Naive B cell (primary cell): Measurements from ENCODE around the gene RHOBTB1. TPM values are rescaled to one million over a fixed set of nuclear protein-coding genes. Genes with fewer than 3 reads are reported as not detected.
"Not testable (repeated sequence)": the region's sequence is repeated elsewhere in the genome, so short reads cannot be mapped to it uniquely, and the experiment has no call there.

ENCODE experiments used
- ATAC-seq, 2 donors: fragments of 150-1000 bp; cut with Tn5 transposase; 2 replicates each; pipeline ENCODE4 v1.10.0; 2021; ENCODE audit warnings: low read depth in 2 of 2, mild to moderate bottlenecking in 2 of 2, moderate library complexity in 2 of 2
- DNase-seq: peaks from one replicate; pipeline ENCODE4 v3.0.0; 2022
- H3K27ac Mint-ChIP-seq, 6 donors: one replicate each; pipeline ENCODE4 v1.8.0; 2020 to 2022; ENCODE audit warnings: mild to moderate bottlenecking in 6 of 6, mixed read lengths in 6 of 6, moderate library complexity in 5 of 6, inconsistent platforms in 2 of 6
- H3K27me3 Mint-ChIP-seq, 3 donors: one replicate each; pipeline ENCODE4 v1.8.0; 2021 to 2022; ENCODE audit warnings: mixed read lengths in 3 of 3, mild to moderate bottlenecking in 1 of 3
- H3K36me3 Mint-ChIP-seq, 2 donors: one replicate each; pipeline ENCODE4 v1.8.0; 2020 to 2022; ENCODE audit warnings: mixed read lengths in 2 of 2, inconsistent platforms in 1 of 2, mild to moderate bottlenecking in 1 of 2
- H3K4me1 Mint-ChIP-seq, 3 donors: one replicate each; pipeline ENCODE4 v1.8.0; 2020 to 2022; ENCODE audit warnings: mixed read lengths in 3 of 3, inconsistent platforms in 1 of 3, mild to moderate bottlenecking in 1 of 3, moderate library complexity in 1 of 3
- H3K4me3 Mint-ChIP-seq, 8 donors: one replicate each; pipeline ENCODE4 v1.8.0; 2020 to 2022; ENCODE audit warnings: mild to moderate bottlenecking in 8 of 8, mixed read lengths in 8 of 8, moderate library complexity in 8 of 8, inconsistent platforms in 2 of 8
- H3K9me3 Mint-ChIP-seq, 7 donors: one replicate each; pipeline ENCODE4 v1.8.0; 2020 to 2022; ENCODE audit warnings: mixed read lengths in 7 of 7, mild to moderate bottlenecking in 5 of 7, inconsistent platforms in 2 of 7, moderate library complexity in 1 of 7
- polyA plus RNA-seq, 6 donors: library from polyadenylated mRNA; unstranded; fragments of 300-500 nt; fragmentation: Illumina TruSeq; gene quantifications; one replicate each; pipeline ENCODE4 v1.2.3, GENCODE V29; 2021; ENCODE audit warnings: low read depth in 6 of 6

The RHOBTB1 gene
- polyA plus RNA-seq, 6 donors from 2014 or later, result 0.21 to 2.2 (median 0.69) TPM; not detected in 1

DNA sequence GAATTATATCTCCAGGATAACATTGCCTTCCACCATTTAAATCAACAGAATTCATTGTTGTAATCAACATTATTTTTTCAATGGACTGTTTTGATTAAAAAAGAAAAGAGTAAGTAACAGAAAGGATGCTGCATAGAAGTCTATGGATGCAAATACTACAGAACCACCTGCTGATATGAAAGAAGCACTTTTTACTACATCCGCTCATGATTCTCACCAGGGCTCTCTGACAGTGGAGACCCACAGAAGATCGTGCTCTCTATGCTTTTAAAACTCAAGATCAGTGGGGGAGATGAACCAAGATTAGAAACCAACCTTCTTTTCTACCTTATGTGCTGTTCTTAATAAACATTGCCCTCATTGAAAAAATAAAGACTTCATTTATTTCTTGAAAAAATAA lies 24.4 kb downstream of the RHOBTB1 start:
- H3K27ac Mint-ChIP-seq, result no peak overlapping the region
- H3K27me3 Mint-ChIP-seq, result peaks cover 0 to 3% (median 0%) of the 10 kb centered on the region in 3 donors
- H3K4me3 Mint-ChIP-seq, result no peak overlapping the region
- DNase-seq, result no peak
- H3K9me3 Mint-ChIP-seq, result peaks cover 0 to 9% (median 6%) of the 10 kb centered on the region in 7 donors
- H3K36me3 Mint-ChIP-seq, result peaks cover 0 to 12% of the 10 kb centered on the region in 2 donors
- no peak for ATAC-seq
- peaks cover 0 to 8% (median 7%) of the 10 kb centered on the region in 3 donors for H3K4me1 Mint-ChIP-seq

DNA sequence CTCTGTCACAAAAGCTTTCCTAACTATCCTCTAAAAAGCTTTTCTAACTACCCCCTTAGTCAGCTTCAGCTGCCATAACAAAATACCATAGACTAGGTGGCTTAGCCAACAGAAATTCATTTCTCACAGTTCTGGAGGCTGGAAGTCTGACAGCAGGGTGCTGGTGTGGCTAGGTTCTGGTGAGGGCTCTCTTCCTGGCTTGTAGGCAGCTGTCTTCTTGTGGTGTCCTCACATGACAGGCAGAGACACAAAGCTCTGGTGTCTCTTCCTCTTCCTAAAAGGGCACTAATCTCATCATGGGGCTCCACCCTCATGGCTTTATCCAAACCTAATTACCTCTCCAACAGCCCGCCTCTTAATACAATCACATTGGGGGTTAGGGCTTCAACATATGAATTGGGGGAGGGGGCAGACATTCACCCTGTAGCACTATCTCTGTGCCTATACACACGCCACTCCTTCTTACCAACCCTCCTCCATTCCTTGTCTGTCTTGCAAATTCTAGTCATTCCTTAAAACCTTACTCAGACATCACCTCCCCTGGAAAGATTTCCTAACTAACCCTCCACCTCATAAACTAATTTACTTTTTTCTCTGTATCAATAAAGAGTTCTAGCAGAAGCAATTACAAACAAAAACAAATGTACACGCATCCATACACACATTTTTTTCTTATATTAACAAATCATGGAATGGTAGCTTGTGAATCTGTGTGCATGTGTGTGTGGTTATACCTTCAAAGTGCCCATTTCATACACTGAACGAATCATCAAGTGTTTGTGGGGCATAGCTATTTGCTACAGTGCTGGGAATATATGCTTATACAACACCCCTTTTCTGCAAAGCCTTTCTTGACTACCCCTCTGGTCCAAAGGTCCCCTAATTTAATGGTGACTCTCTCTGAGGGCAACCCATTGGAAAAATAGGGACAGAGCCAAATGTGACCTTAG lies 26.4 kb downstream of the RHOBTB1 start:
- peaks cover 0 to 9% (median 6%) of the 10 kb centered on the region in 7 donors for H3K9me3 Mint-ChIP-seq
- H3K27ac Mint-ChIP-seq, result no peak overlapping the region
- H3K27me3 Mint-ChIP-seq, result peaks cover 0 to 3% (median 0%) of the 10 kb centered on the region in 3 donors

DNA sequence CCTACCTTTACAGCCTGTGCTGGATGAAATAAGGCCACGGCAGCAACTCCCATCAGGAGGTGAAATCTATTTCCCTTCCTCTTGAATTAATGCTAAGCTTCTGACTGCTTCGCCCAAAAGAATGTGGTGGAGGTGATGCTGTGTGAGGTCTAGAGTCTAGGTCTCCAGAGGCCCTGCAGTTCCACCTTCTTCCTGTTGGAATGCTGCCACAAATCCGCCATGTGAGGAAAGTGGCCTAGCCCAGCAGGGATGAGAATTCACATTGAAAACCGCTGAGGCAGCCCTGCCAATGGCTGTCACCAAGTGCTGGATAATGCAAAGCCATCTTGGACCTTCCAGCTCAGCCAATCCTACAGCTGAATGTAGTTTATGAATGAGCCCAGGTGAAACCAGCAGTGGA lies 28.0 kb downstream of the RHOBTB1 start:
- ATAC-seq (no peak), DNase-seq (no peak)
- Mint-ChIP-seq H3K36me3 (peaks cover 0 to 12% of the 10 kb centered on the region in 2 donors), H3K27me3 (peaks cover 0 to 6% (median 3%) of the 10 kb centered on the region in 3 donors), H3K27ac (no peak overlapping the region), H3K4me3 (no peak overlapping the region), H3K9me3 (peaks cover 0 to 9% (median 6%) of the 10 kb centered on the region in 7 donors), H3K4me1 (peaks cover 8 to 16% (median 9%) of the 10 kb centered on the region in 3 donors)

More for the DNA sequence above, 26.4 kb downstream of the RHOBTB1 start:
- H3K4me3 Mint-ChIP-seq, result no peak overlapping the region
- peaks cover 0 to 12% of the 10 kb centered on the region in 2 donors for H3K36me3 Mint-ChIP-seq
- peaks cover 0 to 12% (median 7%) of the 10 kb centered on the region in 3 donors for H3K4me1 Mint-ChIP-seq
- no peak for DNase-seq
- no peak for ATAC-seq

DNA sequence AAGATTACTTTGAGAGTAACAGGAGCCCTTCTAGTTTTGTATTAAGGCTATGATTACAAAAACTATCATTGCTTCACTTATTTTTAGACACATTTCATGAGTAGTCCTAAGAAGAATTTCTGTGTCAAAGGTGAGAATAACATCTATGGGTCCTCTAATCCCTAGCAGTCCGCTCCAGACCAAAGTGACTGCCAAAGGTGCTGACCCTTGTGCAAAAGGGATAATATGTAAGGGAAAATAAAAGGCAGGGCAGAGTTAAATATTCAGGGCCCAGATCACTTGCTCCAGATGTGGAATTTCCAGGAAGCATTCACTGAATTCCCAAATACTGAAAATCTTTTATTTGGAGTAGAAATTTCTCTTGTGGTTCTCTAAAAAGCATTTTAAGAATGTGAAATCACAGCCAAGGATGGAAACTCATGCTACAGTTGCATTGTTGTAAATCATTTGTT lies 29.3 kb downstream of the RHOBTB1 start:
- Mint-ChIP-seq H3K4me1 (peaks cover 16 to 23% (median 17%) of the 10 kb centered on the region in 3 donors), H3K9me3 (peaks cover 0 to 9% (median 6%) of the 10 kb centered on the region in 7 donors), H3K4me3 (no peak overlapping the region)

DNA sequence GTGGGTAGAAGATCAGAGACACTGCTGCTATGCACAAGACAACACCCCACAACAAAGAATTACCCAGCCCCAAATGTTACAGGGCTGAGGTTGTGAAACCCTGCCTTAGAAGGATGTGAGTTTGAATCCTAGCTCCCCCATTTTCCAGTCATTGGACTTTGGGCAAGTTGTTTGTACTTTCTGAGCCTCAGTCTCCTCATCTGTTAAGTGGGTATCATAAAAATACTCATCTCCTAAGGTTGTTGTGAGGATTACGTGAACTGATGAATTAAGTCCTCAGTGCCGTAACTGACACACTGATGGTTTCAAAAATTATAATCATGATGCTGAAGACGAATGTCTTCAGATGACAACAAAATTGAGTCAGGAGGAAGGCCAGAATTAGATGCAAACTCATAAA lies 30.3 kb downstream of the RHOBTB1 start:
- no peak for ATAC-seq
- peaks cover 21 to 25% (median 23%) of the 10 kb centered on the region in 3 donors for H3K4me1 Mint-ChIP-seq

More for the DNA sequence above, 29.3 kb downstream of the RHOBTB1 start:
- ATAC-seq (no peak), DNase-seq (no peak)
- Mint-ChIP-seq H3K27ac (no peak overlapping the region), H3K36me3 (peaks cover 0 to 12% of the 10 kb centered on the region in 2 donors), H3K27me3 (peaks cover 0 to 6% (median 3%) of the 10 kb centered on the region in 3 donors)

DNA sequence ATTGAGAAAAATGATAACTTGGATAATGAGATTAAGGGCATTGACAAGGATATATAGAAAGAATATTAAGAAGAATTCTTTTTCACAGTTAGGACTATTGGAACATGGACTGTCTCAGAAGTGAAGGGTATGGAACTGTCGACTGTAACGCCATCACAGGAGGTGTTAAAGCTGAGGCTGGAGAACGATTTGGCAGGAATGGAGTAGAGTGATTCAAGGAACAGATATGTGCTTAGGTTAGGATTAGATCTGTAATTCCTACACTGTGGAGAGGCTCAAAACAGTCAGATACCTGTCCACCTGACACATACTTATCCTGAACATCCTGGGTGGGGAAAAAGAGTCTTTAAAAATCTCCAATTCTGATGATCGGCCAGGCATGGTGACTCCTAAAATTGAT lies 30.9 kb downstream of the RHOBTB1 start:
- no peak for ATAC-seq
- peaks cover 0 to 6% (median 3%) of the 10 kb centered on the region in 3 donors for H3K27me3 Mint-ChIP-seq
- H3K36me3 Mint-ChIP-seq, result peaks cover 0 to 8% of the 10 kb centered on the region in 2 donors
- peaks cover 0 to 6% (median 5%) of the 10 kb centered on the region in 7 donors for H3K9me3 Mint-ChIP-seq
- H3K27ac Mint-ChIP-seq, result peak overlapping the region in 2 of 6 donors; percentile 40 to 44
- H3K4me1 Mint-ChIP-seq, result peaks cover 21 to 27% (median 23%) of the 10 kb centered on the region in 3 donors
- DNase-seq, result no peak
- no peak overlapping the region for H3K4me3 Mint-ChIP-seq

More for the DNA sequence above, 30.3 kb downstream of the RHOBTB1 start:
- peaks cover 0 to 12% of the 10 kb centered on the region in 2 donors for H3K36me3 Mint-ChIP-seq
- H3K9me3 Mint-ChIP-seq, result peaks cover 0 to 9% (median 6%) of the 10 kb centered on the region in 7 donors
- no peak for DNase-seq
- peak overlapping the region in 2 of 6 donors; percentile 14 to 44 for H3K27ac Mint-ChIP-seq
- peaks cover 0 to 6% (median 3%) of the 10 kb centered on the region in 3 donors for H3K27me3 Mint-ChIP-seq
- no peak overlapping the region for H3K4me3 Mint-ChIP-seq

DNA sequence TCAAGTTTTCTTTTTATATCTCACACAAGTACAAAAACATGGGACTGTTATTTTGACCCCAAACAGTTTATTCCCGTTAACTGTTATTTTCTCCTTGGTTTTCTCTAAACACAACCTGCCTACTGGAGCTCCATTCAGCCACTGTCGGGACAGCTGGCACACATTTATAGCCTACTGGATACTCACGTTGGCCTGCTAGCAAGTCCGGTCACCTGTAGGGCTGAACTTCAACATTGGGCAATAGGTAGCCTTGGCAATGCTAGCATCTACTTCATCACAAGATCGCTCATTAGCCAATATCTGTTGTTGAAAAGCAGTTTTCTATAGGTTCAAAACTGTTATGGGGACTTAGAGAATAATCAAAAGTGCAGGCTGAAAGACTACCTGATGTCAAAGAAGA lies 32.3 kb downstream of the RHOBTB1 start:
- peaks cover 0 to 6% (median 3%) of the 10 kb centered on the region in 3 donors for H3K27me3 Mint-ChIP-seq
- no peak for ATAC-seq
- H3K4me1 Mint-ChIP-seq, result peaks cover 21 to 27% (median 23%) of the 10 kb centered on the region in 3 donors
- no peak for DNase-seq
- H3K36me3 Mint-ChIP-seq, result peaks cover 5 to 10% of the 10 kb centered on the region in 2 donors
- H3K9me3 Mint-ChIP-seq, result peaks cover 0 to 12% (median 6%) of the 10 kb centered on the region in 7 donors
- peak overlapping the region in 4 of 8 donors; percentile 2 to 86 (median 28) for H3K4me3 Mint-ChIP-seq
- H3K27ac Mint-ChIP-seq, result peak overlapping the region in 2 of 6 donors; percentile 20 to 57

DNA sequence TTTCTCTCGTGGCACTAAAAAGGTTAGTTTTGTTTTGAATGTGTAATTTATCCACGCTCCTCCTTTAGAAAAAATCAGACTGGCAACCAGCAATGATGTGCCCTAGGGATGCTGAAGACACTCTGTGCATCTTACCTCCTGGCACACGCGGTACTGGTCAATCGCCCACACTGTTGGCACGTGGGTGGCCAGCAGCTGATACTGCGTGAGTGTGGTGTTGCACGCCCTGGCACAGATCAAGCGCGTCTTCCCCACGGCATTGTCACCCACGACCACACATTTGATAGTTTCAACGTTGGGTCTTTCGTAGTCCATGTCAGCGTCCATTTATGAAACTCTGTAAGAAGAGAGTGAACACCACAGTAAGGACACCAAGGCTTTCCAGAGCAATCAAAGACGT lies 32.8 kb downstream of the RHOBTB1 start:
- Mint-ChIP-seq H3K27ac (peak overlapping the region in 1 of 6 donors; percentile 41), H3K27me3 (peaks cover 0 to 6% (median 3%) of the 10 kb centered on the region in 3 donors), H3K9me3 (peaks cover under 1 to 17% (median 7%) of the 10 kb centered on the region in 7 donors), H3K4me3 (peak overlapping the region in 5 of 8 donors; percentile 37 to 86 (median 73)), H3K36me3 (peaks cover 5 to 12% of the 10 kb centered on the region in 2 donors), H3K4me1 (peaks cover 21 to 27% (median 23%) of the 10 kb centered on the region in 3 donors)
- DNase-seq, result no peak
- ATAC-seq, result no peak

DNA sequence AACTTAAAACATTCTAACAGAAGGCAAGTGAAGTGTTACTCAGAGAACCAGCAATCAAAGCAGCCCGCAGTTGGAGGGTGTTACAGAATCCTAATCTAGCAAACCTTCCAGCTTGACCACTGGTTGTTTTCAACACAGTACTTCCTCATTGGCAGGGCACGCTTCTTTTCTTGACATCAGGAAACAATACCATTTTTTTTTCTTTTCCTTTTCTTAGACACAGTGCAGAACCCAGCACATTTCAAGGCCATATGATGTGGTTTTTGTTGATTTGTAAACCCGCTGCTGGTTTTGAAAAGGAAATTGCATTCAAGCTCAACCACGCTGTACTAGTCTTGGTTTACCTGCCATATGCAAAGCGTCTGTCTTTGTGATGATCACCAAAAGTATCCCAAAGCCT lies 33.4 kb downstream of the RHOBTB1 start:
- peaks cover 19 to 27% (median 21%) of the 10 kb centered on the region in 3 donors for H3K4me1 Mint-ChIP-seq
- peaks cover 2 to 22% (median 8%) of the 10 kb centered on the region in 7 donors for H3K9me3 Mint-ChIP-seq
- H3K27ac Mint-ChIP-seq, result peak overlapping the region in 4 of 6 donors; percentile 11 to 86 (median 77)
- peak; percentile 15 for DNase-seq
- H3K36me3 Mint-ChIP-seq, result peaks cover 5 to 17% of the 10 kb centered on the region in 2 donors
- H3K27me3 Mint-ChIP-seq, result peaks cover 0 to 6% (median under 1%) of the 10 kb centered on the region in 3 donors
- H3K4me3 Mint-ChIP-seq, result peak overlapping the region in 7 of 8 donors; percentile 35 to 86 (median 46)
- ATAC-seq, result peak; percentile 51 to 55

DNA sequence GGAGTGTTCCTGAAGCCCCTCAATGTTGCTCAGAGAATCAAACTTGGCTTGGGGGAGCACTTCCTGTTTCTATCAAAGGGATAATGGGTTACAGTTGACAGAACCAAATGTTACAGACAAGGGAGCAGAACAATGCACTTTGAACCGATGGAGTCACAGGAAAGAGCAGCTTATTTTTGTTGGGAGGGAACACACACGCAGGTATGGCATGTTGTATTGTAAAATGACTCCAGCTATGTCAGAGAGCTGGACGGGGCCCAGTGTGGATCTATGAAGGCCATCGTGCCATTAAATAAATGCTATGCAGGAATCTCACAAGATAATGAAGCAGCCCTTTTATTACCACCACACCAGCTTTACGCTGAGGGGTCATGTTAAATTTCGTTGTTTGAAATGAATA lies 35.1 kb downstream of the RHOBTB1 start:
- no peak for ATAC-seq
- peak overlapping the region in 1 of 8 donors; percentile 21 for H3K4me3 Mint-ChIP-seq
- H3K36me3 Mint-ChIP-seq, result peaks cover 5 to 17% of the 10 kb centered on the region in 2 donors
- H3K4me1 Mint-ChIP-seq, result peaks cover 19 to 27% (median 21%) of the 10 kb centered on the region in 3 donors
- peak overlapping the region in 2 of 6 donors; percentile 57 to 75 for H3K27ac Mint-ChIP-seq
- DNase-seq, result no peak
- peaks cover 2 to 24% (median 10%) of the 10 kb centered on the region in 7 donors for H3K9me3 Mint-ChIP-seq
- peaks cover 0 to 6% (median 0%) of the 10 kb centered on the region in 3 donors for H3K27me3 Mint-ChIP-seq

DNA sequence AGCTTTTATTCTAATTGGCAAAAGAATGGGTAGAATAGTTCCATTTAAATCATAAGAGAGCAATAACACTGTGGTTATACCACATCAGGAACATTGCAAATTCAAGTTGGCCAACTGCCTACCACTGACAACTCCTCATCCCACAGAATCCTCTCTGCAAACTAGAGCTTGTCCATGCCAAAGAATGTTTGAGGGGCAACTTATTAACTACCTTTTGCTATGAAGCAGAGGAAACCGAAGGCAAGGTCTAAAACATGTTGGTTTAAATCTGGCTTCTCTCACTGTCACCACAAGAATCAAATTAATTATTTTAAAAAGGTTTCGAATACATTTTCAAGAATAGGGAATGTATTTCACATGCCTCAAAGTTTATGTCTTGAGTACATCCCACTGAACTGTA lies 36.0 kb downstream of the RHOBTB1 start:
- Mint-ChIP-seq H3K27ac (no peak overlapping the region), H3K4me3 (no peak overlapping the region), H3K9me3 (peaks cover 2 to 24% (median 10%) of the 10 kb centered on the region in 7 donors), H3K36me3 (peaks cover 5 to 17% of the 10 kb centered on the region in 2 donors), H3K4me1 (peaks cover 17 to 27% (median 21%) of the 10 kb centered on the region in 3 donors), H3K27me3 (peaks cover 0 to 6% (median 0%) of the 10 kb centered on the region in 3 donors)
- DNase-seq (no peak), ATAC-seq (no peak)

DNA sequence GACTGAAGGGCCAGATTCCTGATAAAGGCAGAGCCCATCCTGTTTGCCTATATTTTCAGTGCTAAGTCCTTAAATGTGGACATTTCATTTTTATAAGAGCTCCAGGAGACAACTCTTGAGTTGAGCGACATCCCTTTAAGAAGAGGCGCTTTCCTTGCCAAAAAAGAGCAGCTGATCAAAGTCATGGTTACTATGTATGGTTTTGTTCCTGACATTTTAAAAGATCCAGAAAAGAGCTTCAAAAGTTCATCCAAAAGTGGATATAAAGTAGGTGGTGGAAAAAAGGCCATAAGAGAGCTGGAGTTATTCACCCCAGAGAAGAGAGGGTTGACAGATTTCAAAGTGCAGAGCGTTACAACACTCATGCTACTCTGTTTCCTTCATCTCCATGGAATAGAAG lies 36.7 kb downstream of the RHOBTB1 start:
- Mint-ChIP-seq H3K36me3 (peaks cover 5 to 17% of the 10 kb centered on the region in 2 donors), H3K4me1 (peaks cover 15 to 27% (median 21%) of the 10 kb centered on the region in 3 donors), H3K4me3 (no peak overlapping the region), H3K27me3 (peaks cover 0 to 6% (median 0%) of the 10 kb centered on the region in 3 donors), H3K9me3 (peaks cover 2 to 24% (median 10%) of the 10 kb centered on the region in 7 donors), H3K27ac (no peak overlapping the region)
- ATAC-seq, result no peak
- no peak for DNase-seq

DNA sequence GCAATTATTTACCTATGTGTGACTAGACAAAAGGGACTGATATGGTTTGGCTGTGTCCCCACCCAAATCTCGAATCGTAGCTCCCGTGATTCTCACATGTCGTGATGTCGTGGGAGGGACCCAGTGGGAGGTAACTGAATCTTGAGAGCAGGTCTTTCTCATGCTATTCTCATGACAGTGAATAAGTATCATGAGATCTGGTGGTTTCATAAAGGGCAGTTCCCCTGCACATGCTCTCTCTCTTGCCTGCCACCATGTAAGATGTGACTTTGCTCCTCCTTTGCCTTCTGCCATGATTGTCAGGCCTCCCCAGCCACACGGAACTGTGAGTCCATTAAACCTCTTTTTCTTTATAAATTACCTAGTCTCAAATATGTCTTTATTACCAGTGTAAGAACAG lies 37.2 kb downstream of the RHOBTB1 start:
- H3K36me3 Mint-ChIP-seq, result peaks cover 5 to 17% of the 10 kb centered on the region in 2 donors
- H3K4me3 Mint-ChIP-seq, DNase-seq, H3K27me3 Mint-ChIP-seq, ATAC-seq, H3K27ac Mint-ChIP-seq: not testable (repeated sequence)
- peaks cover 2 to 24% (median 10%) of the 10 kb centered on the region in 7 donors for H3K9me3 Mint-ChIP-seq
- H3K4me1 Mint-ChIP-seq, result peaks cover 15 to 26% (median 20%) of the 10 kb centered on the region in 3 donors
